ENCODE results near the gene TINCR.

Gene TINCR

DNA sequence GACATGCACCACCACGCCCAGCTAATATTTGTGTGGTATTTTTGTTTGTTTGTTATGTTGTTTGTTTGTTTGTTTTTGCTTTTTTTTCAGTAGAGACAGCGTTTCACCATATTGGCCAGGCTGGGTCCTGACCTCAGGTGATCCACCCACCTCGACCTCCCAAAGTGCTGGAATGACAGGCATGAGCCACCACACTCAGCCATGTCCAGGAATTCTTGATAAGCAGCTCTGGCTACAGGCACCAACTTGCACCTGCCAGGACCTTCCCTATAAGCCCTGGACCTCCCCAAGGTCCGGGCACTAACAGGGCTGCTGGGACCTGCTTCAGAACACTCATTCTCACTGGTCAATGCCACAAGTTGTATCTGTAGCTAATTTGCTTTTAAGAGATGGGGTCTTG, 48.7 kb downstream of the TINCR start:
- no peaks in the 10 kb centered on the region for H3K27me3 ChIP-seq (replicated peaks; ENCODE audit: control insufficient read depth, insufficient read depth, low read length)
- H3K36me3 ChIP-seq (ENCODE audit: control insufficient read depth, insufficient read depth, low read length) = no peaks in the 10 kb centered on the region
- no peak overlapping the region for H3K4me3 ChIP-seq (replicated peaks; ENCODE audit: low read depth, low read length)
- no peak for TF ChIP-seq CTCF (IDR thresholded peaks at IDR 0.05; ENCODE audit: insufficient read depth, low read length, poor library complexity, severe bottlenecking)
- DNase-seq (ENCODE audit: extremely low read depth, insufficient read length) = no peak

DNA sequence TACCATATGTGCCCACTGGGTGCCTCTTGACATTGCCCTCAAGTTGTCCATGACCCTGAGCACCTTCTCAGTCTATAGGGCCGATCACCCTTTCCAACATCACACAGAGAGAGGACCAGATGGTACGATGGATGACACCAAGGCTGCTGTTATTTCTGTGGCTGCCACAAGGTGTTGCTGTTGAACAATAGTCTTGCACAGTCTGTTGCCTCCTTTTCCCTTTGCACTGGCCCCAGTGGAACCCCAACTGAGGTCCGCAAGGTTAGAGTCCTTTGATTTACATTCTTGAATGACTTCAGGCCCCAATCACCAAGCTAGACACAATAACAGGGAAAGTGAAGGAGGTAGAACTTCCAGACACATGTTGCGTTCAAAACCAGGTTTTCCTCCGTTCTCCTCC, 52.0 kb downstream of the TINCR start:
- no peak overlapping the region for H3K4me3 ChIP-seq (replicated peaks; ENCODE audit: low read depth, low read length)
- H3K36me3 ChIP-seq (ENCODE audit: control insufficient read depth, insufficient read depth, low read length) = no peaks in the 10 kb centered on the region
- DNase-seq (ENCODE audit: extremely low read depth, insufficient read length) = no peak
- H3K27me3 ChIP-seq (replicated peaks; ENCODE audit: control insufficient read depth, insufficient read depth, low read length) = no peaks in the 10 kb centered on the region
- TF ChIP-seq CTCF (IDR thresholded peaks at IDR 0.05; ENCODE audit: insufficient read depth, low read length, poor library complexity, severe bottlenecking) = no peak

DNA sequence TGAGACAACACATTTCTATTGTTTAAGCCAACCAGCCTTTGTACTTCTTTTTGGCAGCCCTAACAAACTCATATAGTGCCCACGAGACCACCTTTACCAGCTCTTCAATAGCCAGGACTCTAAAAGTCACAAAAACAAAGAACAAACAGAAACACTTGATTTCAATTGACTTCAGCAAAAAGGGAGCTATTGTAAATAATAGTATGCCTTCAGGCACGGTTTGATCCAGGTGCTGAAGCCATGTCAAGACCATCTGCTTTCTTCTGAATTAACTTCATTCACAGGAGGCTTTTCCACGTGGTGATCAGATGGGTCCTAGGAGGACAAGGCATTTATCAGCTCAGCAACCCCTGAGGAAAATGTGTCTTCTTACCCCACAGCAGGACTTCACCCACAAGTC, 53.8 kb downstream of the TINCR start:
- no peak for TF ChIP-seq CTCF (IDR thresholded peaks at IDR 0.05; ENCODE audit: insufficient read depth, low read length, poor library complexity, severe bottlenecking)
- no peaks in the 10 kb centered on the region for H3K27me3 ChIP-seq (replicated peaks; ENCODE audit: control insufficient read depth, insufficient read depth, low read length)
- DNase-seq (ENCODE audit: extremely low read depth, insufficient read length) = no peak
- H3K36me3 ChIP-seq (ENCODE audit: control insufficient read depth, insufficient read depth, low read length) = no peaks in the 10 kb centered on the region
- no peak overlapping the region for H3K4me3 ChIP-seq (replicated peaks; ENCODE audit: low read depth, low read length)

DNA sequence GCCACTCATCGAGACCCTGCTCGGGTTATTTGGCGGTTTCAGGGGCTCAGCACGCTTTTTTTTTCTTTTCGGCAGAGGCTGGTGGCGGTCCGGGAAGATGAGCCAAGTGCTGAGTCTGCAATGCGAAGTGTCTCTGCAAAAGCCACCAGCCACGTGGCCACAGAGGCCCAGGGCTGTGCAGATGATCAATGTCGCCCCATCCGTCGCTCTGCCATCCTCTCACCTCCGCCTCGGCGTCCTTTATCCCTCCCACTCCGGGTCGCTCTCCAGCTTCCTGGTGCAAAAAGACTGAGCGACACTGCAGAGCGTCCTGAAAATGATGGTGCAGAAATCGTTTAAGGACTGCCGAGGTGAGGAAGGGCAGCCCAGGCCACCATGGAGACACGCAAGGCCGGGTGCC, 55.0 kb downstream of the TINCR start:
- DNase-seq (ENCODE audit: extremely low read depth, insufficient read length) = no peak
- Histone ChIP-seq H3K27me3 (replicated peaks; ENCODE audit: control insufficient read depth, insufficient read depth, low read length) (no peaks in the 10 kb centered on the region), H3K4me3 (replicated peaks; ENCODE audit: low read depth, low read length) (no peak overlapping the region), H3K36me3 (ENCODE audit: control insufficient read depth, insufficient read depth, low read length) (no peaks in the 10 kb centered on the region)
- no peak for TF ChIP-seq CTCF (IDR thresholded peaks at IDR 0.05; ENCODE audit: insufficient read depth, low read length, poor library complexity, severe bottlenecking)

Data from GM06990 (cell line).